HG02610 (cell line): ENCODE data around the gene MUCL3.
"Not testable (repeated sequence)": the region's sequence is repeated elsewhere in the genome, so short reads cannot be mapped to it uniquely, and the experiment has no call there.

Experiments
- ATAC-seq: cut with Tn5 transposase; IDR thresholded peaks from one replicate; pipeline ENCODE4 v1.9.1; 2021; ENCODE audit warnings: mild to moderate bottlenecking, moderate library complexity; ENCODE audit not compliant: unreplicated experiment

The MUCL3 gene, protein sequence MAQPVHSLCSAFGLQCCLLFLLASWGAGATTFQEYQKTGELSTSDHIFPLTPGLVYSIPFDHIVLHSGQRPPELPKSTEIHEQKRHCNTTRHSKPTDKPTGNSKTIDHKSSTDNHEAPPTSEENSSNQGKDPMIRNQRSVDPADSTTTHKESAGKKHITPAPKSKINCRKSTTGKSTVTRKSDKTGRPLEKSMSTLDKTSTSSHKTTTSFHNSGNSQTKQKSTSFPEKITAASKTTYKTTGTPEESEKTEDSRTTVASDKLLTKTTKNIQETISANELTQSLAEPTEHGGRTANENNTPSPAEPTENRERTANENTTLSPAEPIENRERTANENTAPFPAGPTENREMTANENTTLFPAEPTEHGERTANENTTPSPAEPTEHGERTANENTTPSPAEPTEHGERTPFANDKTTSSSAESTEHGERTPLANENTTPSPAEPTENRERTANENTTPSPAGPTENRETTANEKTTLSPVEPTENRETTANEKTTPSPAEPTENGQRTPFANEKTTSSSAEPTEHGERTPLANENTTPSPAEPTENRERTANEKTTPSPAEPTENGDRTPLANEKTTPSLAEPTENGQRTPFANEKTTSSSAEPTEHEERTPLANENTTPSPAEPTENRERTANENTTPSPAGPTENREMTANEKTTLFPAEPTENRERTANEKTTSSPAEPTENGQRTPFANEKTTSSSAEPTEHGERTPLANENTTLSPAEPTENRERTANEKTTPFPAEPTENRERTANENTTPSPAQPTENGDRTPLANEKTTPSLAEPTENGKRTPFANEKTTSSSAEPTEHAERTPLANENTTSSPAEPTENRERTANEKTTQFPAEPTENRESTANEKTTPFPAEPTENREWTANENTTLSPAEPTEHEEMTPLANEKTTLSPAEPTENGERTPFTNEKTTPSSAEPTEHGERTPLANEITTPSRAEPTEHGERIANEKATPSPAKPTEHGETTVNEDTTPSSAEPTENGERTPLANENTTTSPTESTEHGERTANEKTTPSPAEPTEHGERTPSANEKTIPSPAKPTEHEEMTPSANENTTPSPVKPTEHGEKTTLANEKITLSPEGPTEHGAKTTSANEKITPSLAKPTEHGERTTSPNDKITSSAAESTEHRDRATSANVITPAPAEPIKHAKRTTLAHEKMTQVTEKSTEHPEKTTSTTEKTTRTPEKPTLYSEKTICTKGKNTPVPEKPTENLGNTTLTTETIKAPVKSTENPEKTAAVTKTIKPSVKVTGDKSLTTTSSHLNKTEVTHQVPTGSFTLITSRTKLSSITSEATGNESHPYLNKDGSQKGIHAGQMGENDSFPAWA (N-terminal part only)

GRCh38 chr6:30940361-30940986 lies at the start of gene MUCL3:
Gene MUCL3 (plus strand): TSS chr6:30940973. CDS start chr6:30941000, 27 bp downstream.
- no peak for ATAC-seq

DNA sequence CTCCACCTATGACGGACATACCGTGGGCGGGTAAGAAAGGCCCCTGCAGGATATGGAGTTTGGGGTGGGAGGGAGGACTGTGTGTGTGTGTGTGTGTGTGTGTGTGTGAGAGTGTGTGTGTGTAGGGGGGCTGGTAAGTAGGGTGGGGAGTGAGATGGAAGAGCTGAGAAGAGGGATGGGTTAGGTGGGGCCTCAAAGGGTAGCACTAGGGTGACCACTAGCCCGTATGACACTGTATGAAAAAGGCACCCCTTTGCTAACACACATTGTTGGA lies 49.4 kb upstream of the MUCL3 start:
- no peak for ATAC-seq

- ATAC-seq: no peak
Measured at GRCh38 chr6:30891816-30892538, 48.8 kb upstream of the MUCL3 start.

- no peak for ATAC-seq
Measured at GRCh38 chr6:30893001-30893591, 47.7 kb upstream of the MUCL3 start.

GRCh38 chr6:30893666-30894065 lies 47.1 kb upstream of the MUCL3 start:
- ATAC-seq: no peak

- no peak for ATAC-seq
Measured at GRCh38 chr6:30894381-30894780, 46.4 kb upstream of the MUCL3 start.

DNA sequence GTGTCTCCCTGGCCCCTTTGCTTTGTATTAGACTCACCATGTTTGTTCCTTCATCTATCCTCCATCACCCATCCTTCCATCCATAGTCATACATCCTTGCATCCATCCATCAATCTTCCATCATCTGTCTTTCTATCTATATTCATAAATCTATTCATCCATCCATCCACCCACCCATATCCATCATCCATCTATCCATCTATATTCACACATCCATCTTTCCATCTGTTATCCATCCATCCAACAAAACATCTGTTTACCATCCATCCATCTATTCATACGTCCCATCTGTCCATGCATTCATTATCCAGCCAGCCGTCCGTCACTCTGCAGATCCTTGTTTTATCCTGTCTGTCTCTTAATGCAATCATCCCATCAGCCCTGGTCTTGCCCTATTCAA lies 45.8 kb upstream of the MUCL3 start:
- no peak for ATAC-seq

DNA sequence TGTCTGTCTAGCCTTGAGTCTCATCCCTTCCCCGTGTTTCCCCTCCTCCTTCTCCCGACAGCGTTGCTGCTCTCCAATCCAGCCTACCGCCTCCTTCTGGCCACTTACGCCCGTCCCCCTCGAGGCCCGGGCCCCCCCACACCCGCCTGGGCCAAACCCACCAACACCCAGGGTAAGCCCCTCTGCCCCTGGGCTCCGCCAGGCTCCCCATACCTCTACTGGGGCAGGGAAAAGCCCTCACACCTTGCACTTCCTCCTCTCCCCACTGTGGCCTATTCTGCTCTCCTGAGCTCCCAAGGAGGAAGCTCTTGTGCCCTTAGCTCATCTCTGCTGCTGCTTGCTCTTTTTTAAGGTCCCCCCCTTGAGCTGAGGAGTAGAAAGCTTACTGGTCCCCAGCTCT lies 45.4 kb upstream of the MUCL3 start:
- no peak for ATAC-seq

- no peak for ATAC-seq
Measured at GRCh38 chr6:30896541-30896940, 44.2 kb upstream of the MUCL3 start.

DNA sequence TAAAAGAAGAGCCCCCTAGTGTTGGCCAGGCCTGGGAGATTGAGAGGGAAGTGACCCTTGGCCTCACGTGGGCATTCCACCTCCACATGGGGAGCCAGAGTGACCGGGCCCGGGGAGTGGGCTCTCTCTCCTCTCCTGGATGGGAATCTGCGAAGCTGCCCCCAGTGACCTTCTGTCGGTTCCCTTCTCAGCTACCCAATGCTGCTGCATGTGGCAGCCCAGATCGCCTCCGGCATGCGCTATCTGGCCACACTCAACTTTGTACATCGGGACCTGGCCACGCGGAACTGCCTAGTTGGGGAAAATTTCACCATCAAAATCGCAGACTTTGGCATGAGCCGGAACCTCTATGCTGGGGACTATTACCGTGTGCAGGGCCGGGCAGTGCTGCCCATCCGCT lies 42.9 kb upstream of the MUCL3 start:
- ATAC-seq: no peak

DNA sequence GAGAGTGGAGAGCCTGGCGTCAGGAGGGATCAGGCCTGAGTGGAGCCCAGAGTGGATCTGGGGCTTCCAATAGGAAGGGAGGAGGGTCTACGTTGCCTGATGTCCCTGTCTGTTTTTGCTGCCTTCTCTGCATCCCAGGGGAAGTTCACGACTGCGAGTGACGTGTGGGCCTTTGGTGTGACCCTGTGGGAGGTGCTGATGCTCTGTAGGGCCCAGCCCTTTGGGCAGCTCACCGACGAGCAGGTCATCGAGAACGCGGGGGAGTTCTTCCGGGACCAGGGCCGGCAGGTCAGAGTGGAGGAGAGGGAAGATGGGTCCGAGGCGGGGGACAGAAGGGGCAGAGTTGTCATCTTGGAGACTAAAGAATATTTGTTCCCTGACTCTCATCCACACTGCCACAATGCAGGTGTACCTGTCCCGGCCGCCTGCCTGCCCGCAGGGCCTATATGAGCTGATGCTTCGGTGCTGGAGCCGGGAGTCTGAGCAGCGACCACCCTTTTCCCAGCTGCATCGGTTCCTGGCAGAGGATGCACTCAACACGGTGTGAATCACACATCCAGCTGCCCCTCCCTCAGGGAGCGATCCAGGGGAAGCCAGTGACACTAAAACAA lies 41.9 kb upstream of the MUCL3 start:
- ATAC-seq: no peak

DNA sequence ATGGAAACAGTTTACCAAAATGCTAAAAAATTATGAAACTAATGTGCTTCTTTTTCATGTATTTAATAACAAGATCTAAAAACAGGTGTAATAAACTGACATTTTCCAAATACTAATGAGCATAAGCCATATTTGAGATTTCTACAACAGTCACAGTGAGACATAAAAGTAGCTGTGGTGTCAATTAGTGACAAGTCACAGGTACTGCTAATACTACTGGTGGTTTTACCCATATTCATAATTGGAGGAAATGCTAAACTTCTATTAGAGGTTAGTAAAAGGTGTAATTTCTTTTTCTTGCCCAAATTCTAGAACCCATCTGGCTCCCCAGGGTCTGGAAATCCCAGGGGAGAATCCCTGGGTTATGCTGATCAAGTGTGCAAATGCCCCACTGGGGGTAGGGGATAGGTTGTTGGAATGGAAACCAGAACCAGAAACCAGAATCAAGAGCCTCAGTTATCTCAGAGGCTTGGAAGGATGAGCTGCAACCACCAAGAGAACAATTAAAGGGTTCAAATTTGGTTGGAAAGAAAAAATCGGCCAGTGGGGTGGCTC lies 39.8 kb upstream of the MUCL3 start:
- ATAC-seq: no peak

- ATAC-seq: no peak
Measured at GRCh38 chr6:30901436-30901835, 39.3 kb upstream of the MUCL3 start.

DNA sequence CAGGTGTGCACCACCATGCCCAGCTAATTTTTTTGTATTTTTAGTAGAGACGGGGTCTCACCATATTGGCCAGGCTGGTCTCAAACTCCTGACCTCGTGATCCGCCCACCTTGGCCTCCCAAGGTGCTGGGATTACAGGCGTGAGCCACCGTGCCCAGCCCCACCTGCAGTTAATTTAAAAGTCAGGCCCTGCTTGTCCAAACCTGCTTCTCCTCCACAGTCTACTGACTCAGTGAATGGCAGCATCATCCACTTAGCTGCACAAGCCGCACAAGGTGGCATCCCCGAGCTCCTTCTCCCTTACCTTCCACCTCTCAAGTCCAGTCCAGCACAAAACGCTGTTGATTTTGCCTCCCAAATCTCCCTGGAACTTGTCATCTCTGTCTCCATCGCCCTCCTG lies 38.6 kb upstream of the MUCL3 start:
- not testable (repeated sequence) for ATAC-seq

DNA sequence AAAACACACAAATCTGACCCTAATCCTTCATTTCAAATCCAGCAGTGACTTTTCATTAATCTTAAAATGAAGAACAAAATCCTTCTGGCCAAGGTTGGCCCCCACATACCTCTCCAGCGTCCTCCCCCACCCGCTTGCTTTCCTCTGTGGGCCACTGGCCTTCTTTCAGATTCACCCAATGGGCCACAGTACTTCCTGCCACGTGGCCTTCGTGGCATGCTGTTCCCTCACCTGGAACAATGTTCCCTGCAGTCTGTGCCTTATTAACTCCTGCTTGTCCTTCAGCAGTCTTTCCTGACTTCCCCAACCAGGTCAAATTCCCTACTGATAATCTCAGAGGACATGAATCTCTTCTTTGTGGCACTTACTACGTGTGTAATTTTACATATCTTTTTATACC lies 38.1 kb upstream of the MUCL3 start:
- ATAC-seq: no peak

- no peak for ATAC-seq
Measured at GRCh38 chr6:30903236-30903635, 37.5 kb upstream of the MUCL3 start.

DNA sequence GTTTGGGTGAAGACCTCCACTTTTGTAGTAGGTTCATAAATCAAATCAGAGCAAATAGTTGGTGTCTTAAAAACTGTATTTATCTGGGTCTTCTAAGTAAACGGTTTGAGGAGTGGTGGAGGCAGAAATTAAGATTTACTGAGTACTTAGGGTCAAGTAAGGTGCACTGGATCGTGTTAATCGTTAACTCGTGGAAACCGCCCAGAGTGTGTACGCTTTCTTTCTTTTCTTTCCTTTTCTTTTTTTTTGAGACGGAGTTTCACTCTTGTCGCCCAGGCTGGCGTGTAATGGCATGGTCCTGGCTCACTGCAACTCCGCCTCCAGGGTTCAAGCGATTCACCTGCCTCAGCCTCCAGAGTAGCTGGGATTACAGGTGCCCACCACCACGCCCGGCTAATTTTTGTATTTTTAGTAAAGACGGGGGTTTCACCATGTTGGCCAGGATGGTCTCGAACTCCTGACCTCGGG lies 33.4 kb upstream of the MUCL3 start:
- ATAC-seq: not testable (repeated sequence)

DNA sequence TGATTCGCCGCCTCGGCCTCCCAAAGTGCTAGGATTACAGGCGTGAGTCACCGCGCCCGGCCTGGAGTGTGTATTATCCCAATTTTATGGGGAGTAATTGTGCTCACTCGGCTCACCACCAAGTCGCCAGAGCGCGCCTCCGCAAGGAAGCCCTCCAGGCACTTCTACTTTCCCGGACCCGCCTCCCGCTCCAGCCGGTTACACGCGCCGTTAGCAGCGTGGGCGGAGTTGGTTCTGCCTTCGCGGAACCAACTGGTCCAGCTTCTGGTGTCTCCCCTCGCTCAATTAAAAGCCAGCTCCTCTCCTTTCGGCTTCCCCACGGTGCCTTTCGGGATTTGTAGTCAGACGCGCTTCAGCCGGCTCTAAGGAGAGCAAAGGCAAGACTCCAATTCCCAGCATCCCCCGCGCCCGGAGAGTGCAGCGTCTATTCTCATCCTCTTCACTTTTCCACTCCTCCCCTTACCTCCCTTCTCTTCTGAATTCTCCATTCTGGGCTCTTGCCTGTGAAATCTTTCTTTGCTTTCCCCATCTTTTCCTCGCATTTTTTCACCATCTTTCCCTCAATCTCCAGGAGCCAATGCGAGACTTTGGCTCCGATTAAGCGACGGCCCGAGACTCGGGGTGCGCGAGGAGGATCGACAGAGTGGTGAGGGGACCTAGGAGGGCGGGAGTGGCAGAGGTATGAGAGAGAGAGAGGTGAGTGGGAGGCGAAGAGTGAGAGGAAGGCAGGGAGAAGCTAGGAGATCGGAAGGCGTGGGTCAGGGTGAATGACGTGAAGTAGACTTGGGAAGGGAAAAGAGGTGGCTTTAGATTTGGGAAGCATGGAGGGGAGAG lies 32.8 kb upstream of the MUCL3 start, which contains the start of gene GTF2H4:
Gene GTF2H4, plus strand, starts transcription at position 450 of the 834 bp plus-strand sequence.
- peak; percentile 90 for ATAC-seq
